Stomach (tissue), 9 donors: ENCODE data around the gene PDCD4. TPM values are rescaled to one million over a fixed set of nuclear protein-coding genes. Genes with fewer than 3 reads are reported as not detected.

ENCODE experiments used
- DNase-seq, 2 donors: peaks; one replicate each; pipeline versions ENCODE4 v3.0.0 to v3.0.0-alpha.2; 2013 to 2019
- H3K27ac ChIP-seq, 5 donors: fragments of 200-600 bp in 4 of 5; sonication (generic) in 4 of 5; one replicate each; pipeline ENCODE4 v1.5.1; 2013 to 2019; ENCODE audit warnings: mild to moderate bottlenecking in 1 of 5, moderate library complexity in 1 of 5
- H3K27me3 ChIP-seq, 3 donors: fragments of 200-600 bp; sonication (generic); one replicate each; pipeline ENCODE4 v1.5.1; 2017 to 2019; ENCODE audit warnings: mixed run types in 1 of 3
- H3K36me3 ChIP-seq, 4 donors: fragments of 200-600 bp; sonication (generic); 1 replicate in 3 of 4; 2 replicates in 1 of 4; pipeline ENCODE4 v1.5.1; 2016 to 2019
- H3K4me1 ChIP-seq, 4 donors: fragments of 200-600 bp; sonication (generic); one replicate each; pipeline ENCODE4 v1.5.1; 2016 to 2019
- H3K4me3 ChIP-seq, 4 donors: fragments of 200-600 bp; sonication (generic) in 3 of 4; one replicate each; pipeline ENCODE4 v1.5.1; 2016 to 2019; ENCODE audit warnings: mild to moderate bottlenecking in 1 of 4
- H3K9me3 ChIP-seq, 4 donors: fragments of 200-600 bp; sonication (generic); one replicate each; pipeline ENCODE4 v1.5.1; 2016 to 2019
- CTCF ChIP-seq, 7 experiments: fragments of 450-650 bp in 4 of 7; fragments of 200-600 bp in 3 of 7; sonication (generic) in 3 of 7; IDR thresholded peaks; one replicate each; pipeline ENCODE4 v1.5.1; 2016 to 2019; ENCODE audit warnings: antibody characterized with exemption in 7 of 7, control low read depth in 2 of 7, mild to moderate bottlenecking in 1 of 7
- EP300 ChIP-seq: sonication (generic); formaldehyde crosslinking; IDR thresholded peaks from one replicate; pipeline ENCODE4 v1.6.1; 2017; ENCODE audit warnings: antibody characterized with exemption
- POLR2A ChIP-seq, 4 donors: fragments of 450-650 bp; IDR thresholded peaks; one replicate each; pipeline ENCODE4 v1.6.1; 2016; ENCODE audit warnings: antibody characterized with exemption in 4 of 4, control low read depth in 2 of 4, mild to moderate bottlenecking in 1 of 4, moderate library complexity in 1 of 4
- POLR2AphosphoS5 ChIP-seq, 3 donors: sonication (generic); formaldehyde crosslinking; IDR thresholded peaks; one replicate each; pipeline ENCODE4 v1.6.1; 2016; ENCODE audit warnings: antibody characterized with exemption in 3 of 3
- WGBS, 5 donors: extraction: QIAGEN DNeasy Blood & Tissue Kit in 3 of 5; methylation state at CpG; one replicate each; pipeline versions ENCODE4 v1.1.5 to v1.1.7; 2013 to 2018; 5-methylcytosine and 5-hydroxymethylcytosine counted together
- intact Hi-C: fragments of 100-400 bp; cut with DNase I; formaldehyde crosslinking; loops from one replicate; pipeline ENCODE4 v1.15.1; 2023; ENCODE audit warnings: low total_unique reads
- polyA plus RNA-seq, 3 donors: library from polyadenylated mRNA; stranded (reverse); fragments of 200-250 nt; gene quantifications; one replicate each; pipeline ENCODE4 v1.2.3, GENCODE V29; 2013
- total RNA-seq, 5 donors: library from RNA; depleted of rRNA; stranded (reverse); fragments of >200 nt; gene quantifications; one replicate each; pipeline versions ENCODE4 v1.1.0 to v1.2.3, GENCODE V29; 2014 to 2016
- donor health status: healthy with polysubstance abuse.
- donor health status: Bipolar disorder and iron deficiency.
- donor health status: healthy.

The PDCD4 gene
- total and polyA plus RNA-seq, 8 donors: 39.3 to 605 (median 119) TPM

DNA sequence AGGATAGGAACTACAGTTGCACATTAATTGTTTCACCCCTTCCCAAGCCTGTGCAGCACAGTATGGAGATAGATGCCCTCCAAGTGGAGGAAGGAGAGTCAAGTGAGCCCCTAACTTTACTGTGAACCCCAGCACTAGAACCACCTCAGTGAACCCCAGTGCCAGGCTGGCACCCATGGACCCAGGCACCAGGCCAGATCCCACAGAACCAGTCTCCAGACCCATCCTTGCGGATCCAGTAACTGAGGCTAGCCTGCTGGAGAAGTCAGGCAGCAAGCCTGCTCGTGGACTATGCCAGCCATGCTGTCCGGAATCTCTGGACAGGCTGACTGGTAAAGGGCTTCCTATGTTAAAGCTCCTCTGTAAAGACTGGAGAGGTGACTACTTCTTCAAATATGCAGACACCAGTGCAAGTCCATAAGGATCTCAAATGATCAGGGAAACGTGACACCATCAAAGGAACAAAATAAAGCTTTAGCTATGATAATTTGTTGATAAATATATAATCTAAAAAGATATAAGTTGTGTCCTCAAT is 75.4 kb downstream of the PDCD4 start:
- peaks cover 0 to 8% (median 5%) of the 10 kb centered on the region in 4 donors for H3K36me3 ChIP-seq
- intact Hi-C loops: no loop called here
- H3K4me3 ChIP-seq: no peak overlapping the region
- TF ChIP-seq EP300 (no peak), POLR2AphosphoS5 (IDR thresholded peaks at IDR 0.05) (no peak), CTCF (IDR thresholded peaks at IDR 0.05) (no peak), POLR2A (IDR thresholded peaks at IDR 0.05) (no peak)
- WGBS, 5 donors: 62 to 86% (median 76%) methylated on average over 4 of the region's 4 CpGs
- no peaks in the 10 kb centered on the region for H3K9me3 ChIP-seq
- H3K27me3 ChIP-seq: no peaks in the 10 kb centered on the region
- DNase-seq: no peak
- peaks cover 0 to 33% (median 13%) of the 10 kb centered on the region in 4 donors for H3K4me1 ChIP-seq
- H3K27ac ChIP-seq: no peak overlapping the region

Other genes with a start within 250 kb of the PDCD4 start
- gene RBM20, start 227.6 kb upstream of the PDCD4 start, total RNA-seq: 1 to 10 TPM in 1 of 5 donors, under 1 TPM in 3, not detected in 1; under 0.01 to 6.2 (median 0.59) TPM
- gene RBM20, start 227.6 kb upstream of the PDCD4 start, polyA plus RNA-seq: 1 to 10 TPM in 1 of 3 donors, under 1 TPM in 1, not detected in 1; 0.25 to 2.3 TPM
- gene BBIP1, start 47.3 kb downstream of the PDCD4 start, total RNA-seq: 100 to 1,000 TPM in 1 of 5 donors, 10 to 100 TPM in 3, under 1 TPM in 1; 0.58 to 125 (median 32.7) TPM
- 10 to 100 TPM; 21.7 to 27.0 (median 21.8) TPM for gene BBIP1, start 47.3 kb downstream of the PDCD4 start, polyA plus RNA-seq
- gene SHOC2, start 47.7 kb downstream of the PDCD4 start, total RNA-seq: 100 to 1,000 TPM in 1 of 5 donors, 10 to 100 TPM in 4; 24.9 to 550 (median 68.3) TPM
- gene SHOC2, start 47.7 kb downstream of the PDCD4 start, polyA plus RNA-seq: 10 to 100 TPM; 13.2 to 27.2 (median 18.2) TPM
- 1 to 10 TPM in 2 of 5 donors, under 1 TPM in 2, not detected in 1; 0.58 to 4.9 (median 1.2) TPM for gene ADRA2A, start 205.1 kb downstream of the PDCD4 start, total RNA-seq
- under 1 TPM; 0.25 to 0.65 (median 0.31) TPM for gene ADRA2A, start 205.1 kb downstream of the PDCD4 start, polyA plus RNA-seq